HT1080 (cell line): ENCODE results near the gene GP1BB. TPM values are rescaled to one million over a fixed set of nuclear protein-coding genes. Genes with fewer than 3 reads are reported as not detected.

Experiments used
- DNase-seq: peaks from one replicate; pipeline ENCODE4 v3.0.0-alpha.2; 2015; ENCODE audit warnings: low read depth
- total RNA-seq: library from RNA; depleted of rRNA; stranded (reverse); fragments of >200 nt; shearing (Covaris generic); gene quantifications from 2 replicates; pipeline ENCODE4 v1.2.3, GENCODE V29; 2014

GP1BB gene
- total RNA-seq, 1 experiment from 2014 or later, result not detected

DNA sequence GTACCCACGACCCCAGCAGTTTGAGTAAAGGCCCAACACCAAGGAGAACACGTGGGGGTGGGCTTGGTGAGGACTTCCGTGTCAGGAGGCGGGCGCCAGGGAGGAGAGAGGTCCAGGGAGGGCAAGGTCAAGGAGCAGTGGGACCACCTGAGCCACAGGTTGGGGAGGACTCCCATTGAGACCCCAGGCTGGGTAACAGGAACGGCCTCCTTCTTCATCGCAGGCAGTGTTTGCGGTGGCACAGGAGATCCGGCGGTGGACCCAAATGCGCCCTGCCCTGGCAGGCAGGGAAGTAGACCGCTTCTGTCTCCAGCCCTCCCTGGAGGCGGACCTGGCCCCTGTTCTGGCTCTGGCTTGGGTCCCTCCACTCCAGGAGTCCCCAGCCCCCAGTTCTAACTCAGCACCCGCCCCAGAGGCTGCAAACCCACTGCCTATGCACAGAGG, 31.4 kb downstream of the GP1BB start:
- no peak for DNase-seq

DNA sequence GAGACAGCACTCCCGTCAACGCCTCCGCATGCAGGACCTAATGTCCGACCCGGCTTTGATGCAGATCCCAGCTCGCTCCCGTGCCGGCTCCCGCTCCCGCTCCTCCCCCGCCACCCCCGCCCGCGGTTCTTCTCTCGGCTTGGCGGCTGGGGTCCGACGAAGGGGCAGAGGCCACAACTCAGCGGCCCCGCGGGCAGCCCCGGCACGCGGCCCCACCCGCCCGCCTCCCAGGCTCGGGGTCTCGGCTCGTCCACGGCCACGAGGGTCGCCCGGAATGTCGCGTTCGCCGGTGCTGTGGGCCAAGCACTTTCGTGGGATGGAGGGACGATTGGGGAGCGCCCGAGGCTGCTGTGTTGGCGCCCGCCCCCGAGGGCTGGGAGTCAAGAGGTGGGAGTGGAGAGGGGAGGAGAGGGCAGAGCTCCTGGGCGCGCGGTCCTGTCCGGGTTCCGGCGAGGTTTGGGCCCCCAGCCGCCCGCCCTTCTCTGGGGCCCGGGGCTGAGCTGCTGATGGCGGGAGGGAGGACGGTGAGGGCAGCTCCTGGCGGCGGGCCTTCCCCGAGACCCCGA, 31.9 kb downstream of the GP1BB start:
- no peak for DNase-seq

DNA sequence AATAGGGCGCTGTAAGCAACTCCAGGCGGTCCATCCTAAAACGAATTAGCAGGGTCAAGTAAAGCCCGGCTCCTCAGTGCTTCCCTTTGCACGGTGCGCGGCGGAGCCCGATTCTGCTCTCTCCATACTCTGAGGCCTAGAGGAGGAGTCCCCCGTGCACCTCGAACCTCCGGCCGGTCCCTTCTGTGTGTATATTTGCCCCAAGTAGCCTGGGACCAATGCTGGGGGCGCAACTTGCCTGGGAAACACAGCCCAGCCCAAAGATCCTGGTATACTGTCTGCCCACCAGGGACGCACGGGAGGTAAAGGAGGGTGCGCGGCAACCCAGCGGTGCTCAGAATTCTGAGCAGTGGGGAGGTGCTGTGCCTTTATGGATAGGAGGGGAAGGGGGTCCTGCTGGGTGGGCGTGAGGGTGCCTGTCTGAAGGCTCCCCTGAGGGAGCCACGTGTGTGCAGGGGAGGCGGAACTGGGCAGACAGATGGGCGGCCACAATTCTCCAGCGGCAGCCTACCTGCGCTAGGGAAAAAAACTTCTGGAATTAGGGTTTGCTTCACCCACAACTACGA, 32.5 kb downstream of the GP1BB start:
- DNase-seq, result no peak

DNA sequence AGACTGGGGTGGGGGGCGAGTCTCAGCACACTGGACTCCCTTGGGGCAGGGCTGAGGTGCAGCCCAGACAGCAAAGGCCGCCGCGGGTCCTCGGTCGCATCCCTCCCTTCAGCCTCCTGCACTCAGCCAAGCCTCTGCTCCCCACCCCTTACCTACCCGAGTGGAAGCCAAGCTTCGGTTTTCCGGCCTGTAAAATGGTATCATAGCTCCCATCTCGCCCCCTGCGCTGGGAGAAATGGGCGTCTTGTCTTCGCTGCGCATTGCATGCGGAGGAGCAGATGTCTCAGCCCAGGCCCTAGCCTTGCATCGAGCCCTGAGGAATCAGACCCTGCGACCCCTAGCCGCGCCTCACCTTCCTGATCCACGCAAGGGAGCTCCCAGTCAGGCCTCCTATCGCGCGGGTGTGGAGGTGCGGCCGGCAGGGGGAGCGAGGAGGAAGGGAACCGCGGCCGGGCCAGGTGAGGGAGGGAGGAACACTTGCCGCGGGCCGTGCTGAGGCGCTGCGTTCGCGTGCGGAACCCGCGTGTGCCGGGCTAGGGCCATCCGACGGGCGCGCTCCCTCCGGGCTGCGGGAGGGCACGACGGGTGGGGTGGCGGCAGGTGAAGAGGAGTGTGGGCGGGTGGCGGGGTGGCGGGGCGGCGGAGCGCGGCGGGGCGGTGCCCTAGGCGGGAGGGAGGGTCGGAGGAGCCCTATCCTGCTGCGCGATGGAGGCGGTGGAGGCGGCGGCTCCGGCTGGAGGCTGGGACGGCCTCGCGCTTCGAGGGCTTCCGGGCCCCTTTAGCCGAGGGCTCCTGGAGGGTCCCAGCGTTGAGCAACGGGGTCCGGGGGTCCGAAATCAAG, 33.2 kb downstream of the GP1BB start:
- no peak for DNase-seq

DNA sequence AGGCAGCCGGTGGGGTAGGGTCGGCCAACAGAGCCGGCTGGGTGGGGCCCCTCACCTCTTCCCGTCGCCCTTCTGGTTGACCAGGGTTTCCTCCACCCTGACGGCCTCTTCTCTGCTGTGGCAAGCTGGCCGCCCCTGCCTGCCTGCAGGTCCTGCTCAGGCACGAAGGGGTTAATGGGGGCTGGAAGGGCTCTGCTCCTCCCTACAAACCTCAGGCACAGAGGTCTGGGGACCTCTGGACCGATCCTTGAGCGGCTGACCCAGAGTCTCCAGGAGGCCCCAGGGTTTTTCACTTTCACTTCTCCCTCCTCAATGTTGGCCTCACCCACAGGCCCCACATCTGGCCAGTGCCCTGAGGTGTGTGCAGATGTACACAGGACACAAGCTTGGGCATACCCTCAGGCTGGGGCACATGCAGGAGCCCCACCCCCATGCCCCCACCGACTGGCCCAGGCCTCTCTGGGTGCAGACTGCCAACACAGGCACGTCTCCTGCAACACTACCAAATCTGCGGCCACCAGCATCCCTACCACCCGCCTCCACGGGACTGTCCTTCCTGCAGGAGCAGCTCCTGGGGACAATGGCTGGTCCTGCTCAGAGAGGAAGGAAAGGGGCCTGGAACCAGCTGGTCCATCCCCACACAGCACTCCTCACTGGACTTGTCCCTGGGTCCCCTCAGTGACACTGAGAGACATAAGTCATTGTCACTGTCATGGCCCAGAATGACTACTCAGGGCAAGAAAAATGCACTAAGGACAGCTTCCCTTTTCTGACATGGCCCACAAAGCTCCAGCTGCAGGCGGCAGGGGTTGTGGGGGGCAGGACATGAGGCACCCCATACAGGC, 34.0 kb downstream of the GP1BB start:
- no peak for DNase-seq

DNA sequence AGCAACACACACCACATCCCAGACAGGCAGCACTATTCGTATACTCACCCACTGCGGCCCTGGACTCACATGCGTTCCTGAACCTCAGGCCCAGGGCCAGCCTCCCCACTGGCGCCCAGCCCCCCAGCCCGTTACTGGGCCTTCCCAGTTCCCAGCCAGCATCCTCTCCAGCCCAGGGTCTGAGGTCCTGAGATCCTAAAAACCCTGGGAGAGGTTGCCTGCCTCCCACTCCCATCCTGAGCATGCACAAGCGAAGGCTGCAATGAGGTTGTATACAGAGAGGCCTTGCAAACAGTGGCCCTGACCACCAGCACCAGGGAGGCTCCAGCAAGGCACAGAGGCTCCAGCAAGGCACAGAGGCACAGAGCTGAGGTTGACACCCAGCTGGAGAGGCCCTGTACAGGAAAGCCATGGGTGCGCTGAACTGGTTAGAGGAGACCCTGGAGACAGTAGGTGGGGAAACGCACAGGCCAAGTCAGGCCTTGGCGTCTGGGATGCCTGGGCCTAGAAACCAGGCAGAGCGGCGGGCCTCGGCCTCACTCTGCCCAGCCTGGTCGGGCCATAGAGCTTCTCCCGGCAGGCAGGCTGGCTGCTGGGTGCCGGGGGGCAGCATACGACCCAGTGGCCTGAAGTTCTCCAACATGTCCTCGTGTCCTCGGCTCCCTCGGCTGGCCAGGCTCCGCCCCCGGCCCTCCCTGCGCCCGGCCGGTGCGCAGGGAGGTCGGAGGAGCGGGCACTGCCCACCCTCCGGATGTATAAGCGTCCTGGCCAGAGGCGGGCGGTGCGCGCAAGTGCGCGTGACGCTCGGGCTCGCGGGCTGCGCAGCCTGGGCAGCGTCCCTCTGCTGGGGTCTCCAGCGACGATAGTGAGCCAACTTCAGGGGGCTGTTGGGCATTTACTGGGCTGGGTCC, 34.9 kb downstream of the GP1BB start:
- no peak for DNase-seq

DNA sequence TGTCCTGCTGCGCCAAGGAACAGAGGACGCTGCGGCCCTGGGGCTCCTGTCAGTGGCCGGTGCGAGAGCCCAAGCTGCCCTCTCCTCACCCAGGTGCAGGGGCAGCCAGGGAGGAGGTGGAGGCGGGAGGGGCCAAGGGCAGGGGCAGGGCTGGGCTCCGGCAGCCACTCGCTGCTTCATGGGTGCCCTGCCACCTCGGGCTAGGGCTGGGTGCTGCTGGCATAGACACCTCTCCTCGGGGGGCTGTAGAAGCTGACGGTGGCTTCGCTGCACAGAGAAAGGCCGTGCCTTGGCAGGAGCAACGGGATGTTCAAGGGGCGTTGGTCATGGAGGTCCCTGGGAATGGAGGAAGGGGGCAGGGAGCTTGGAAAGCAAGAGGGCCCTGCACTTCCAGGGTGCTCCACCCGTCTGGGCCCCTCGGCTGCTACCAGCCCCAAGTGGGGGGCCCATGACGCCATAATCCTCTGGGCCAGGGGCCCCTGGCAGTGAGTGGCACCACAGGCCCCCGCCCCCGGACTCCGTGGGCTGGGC, 35.6 kb downstream of the GP1BB start:
- DNase-seq, result no peak

DNA sequence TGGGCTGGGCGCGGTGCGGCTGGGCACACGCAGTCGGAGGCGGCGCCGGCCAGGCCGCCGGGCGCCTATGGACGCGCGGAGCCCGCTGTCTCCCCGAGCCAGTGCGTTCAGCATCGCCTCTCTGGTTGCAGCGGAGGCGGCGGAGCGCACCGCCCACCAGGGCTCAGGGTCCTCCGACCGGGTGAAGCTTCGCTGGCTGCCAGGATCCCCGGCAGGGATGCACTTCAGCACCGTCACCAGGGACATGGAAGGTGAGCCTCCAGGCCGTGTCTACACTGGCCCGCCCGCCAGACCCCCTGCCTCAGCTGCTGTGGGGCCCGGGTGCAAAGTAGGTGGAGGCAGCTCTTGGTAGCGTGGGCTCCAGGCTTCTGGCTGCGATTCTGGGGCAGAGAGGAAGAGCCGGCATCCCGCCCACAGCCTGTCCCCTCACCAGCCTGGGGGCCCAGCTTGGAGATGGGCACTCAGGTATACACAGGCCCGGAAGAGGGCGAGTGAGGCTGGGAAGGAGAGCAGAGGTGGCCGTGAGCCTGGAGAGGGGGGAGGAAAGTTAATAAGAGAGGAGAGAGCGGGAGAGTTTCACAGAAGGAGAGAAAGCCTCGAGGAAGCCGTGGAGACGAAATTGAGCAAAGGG, 36.2 kb downstream of the GP1BB start:
- DNase-seq, result no peak

DNA sequence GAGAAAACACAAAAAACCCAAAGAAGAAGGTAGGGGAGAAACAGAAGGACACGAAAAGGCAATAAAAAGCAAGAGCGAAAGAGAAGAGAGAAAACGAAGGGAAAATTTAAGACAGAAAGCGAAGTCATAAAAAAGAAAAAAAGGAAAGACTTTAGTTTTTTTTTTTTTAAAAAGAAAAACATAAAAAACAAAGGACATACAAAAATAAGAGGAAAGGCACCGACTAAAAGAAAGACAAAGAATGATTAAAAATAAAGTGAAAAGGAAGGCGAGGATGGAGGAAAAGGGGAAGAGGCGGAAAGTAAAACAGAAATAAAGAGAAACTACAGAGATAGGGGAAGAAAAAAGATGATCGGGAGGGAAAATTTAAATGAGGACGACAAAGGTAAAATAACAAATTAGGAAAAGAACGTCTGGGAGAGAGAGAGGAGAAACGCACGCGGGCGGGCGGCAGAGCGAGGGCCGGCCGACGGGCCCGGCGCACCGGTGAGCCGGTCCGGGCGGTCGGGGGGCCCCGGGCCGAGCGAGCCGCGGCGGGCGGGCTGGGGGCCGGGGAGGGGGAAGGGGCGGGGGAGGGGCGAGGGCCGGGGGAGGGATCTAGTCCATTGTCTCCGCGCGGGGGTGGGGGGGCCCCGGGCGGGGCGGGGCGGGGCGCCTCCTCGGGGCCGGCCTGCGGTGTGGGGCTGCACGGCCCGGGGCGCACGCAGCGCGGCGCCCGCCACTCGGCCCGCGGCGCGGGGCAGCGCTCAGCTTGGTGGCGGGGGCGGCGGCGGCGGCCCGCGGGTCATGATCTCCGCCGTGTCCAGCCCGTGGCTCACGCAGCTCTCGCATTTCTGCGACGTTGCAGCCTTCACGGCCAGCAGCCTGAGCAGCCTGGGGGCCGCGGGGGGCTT, 37.0 kb downstream of the GP1BB start, which contains the start of gene TBX1:
TBX1 (plus strand) TSS at position 721 of the 893 bp plus-strand sequence; CDS start at position 787, 66 bp downstream.
- no peak for DNase-seq

DNA sequence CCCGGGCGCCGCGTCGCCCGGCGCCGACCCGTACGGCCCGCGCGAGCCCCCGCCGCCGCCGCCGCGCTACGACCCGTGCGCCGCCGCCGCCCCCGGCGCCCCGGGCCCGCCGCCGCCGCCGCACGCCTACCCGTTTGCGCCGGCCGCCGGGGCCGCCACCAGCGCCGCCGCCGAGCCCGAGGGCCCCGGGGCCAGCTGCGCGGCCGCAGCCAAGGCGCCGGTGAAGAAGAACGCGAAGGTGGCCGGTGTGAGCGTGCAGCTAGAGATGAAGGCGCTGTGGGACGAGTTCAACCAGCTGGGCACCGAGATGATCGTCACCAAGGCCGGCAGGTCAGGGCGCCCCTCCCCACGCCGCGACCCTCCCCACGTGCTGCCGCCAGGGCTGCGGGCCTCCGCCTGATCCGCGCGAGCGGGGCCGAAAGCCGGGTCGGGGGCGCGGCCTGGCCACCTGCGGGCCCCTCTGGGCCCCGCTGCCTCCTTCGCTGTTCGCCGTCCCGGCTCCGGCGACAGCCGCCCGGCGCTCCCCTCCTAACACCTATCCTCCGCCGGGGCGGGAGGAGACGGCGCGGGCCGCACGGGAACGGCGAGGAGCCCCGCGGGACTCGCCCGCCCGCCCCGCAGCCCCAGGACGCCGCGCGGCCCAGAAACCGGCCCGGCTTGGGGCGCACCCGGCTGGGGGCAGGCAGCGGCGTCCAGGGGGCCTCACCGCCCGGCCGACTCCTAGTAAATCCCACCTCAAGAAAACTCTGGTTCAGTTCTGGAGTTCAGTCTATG, 37.8 kb downstream of the GP1BB start:
- DNase-seq, result no peak

DNA sequence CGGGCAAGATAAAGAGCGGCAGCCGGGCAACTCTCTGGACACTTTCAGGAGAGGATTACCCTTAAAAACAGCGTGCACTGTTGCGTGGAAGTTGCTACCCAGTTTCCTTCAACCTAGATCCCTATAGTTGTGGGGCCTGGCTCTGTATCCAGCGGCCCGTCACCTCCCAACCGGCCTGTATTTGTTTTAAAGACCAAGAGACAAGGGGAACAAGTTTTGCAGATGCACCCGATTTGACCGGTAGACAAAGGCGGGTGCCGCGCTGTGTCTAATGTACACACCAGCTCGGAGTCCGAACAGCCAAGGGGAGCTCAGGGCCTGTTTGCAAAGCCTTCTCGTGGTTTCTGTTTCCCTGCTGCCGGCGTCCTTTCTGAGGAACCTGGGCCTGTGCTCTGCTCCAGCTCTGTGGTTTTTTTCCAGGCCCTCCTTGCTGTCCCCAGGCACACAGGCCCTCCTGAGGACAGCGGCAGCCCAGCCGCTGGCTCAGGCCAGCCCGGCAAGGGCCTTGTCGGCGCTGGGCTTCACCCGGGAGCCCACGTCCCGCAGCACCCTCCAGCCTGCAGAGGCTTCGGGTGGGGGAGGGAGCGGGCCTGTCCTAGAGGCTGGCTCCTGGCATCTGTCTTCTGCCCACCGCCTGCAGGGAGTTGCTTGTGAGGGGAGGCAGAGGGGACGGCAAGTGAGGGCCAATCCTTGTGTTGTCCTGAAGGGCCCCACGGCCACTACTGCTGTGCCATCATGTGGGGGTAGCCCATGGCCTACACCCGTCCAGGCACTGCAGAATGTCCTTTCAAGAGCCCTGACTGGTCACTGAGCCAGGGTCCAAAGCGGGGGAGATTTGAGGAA, 38.6 kb downstream of the GP1BB start:
- DNase-seq, result no peak

DNA sequence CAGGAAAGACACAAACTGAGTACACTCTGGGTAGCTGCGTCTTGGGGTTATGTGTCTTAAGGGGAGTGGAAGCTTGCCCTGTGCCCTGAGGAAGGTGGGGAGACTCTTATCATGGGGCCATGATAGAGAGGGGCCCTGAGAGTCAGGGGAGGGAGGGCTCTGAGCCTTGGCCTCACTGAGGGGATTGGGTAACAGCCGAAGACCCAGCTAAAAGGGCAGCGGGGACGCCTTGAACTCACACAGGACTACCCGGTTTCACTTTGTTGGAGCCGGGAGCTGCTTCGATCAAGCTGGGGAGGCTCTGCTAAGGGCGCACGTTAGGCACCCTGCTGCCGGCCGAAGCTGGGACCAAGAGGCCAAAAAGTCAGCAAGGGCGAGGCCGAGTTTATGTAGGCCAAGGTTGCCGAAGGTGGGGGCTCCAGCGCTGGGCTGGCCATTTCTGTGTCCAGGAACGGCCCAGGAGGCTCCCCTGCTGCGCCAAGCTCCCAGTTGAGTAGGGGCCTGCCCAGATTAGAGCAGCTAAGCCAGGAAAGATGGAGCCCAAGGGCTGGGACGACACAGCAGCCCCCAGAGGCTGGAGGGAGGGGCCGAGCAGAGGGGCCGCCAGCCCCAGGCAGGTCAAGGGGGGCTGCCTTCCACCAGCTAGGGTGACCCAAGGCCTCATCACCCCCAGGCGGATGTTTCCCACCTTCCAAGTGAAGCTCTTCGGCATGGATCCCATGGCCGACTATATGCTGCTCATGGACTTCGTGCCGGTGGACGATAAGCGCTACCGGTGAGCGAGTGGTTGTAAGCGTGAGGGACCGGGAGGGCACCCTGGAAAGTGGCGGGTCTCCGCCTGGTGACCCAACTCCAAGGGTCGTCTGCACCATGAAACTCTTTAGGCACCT, 39.5 kb downstream of the GP1BB start:
- no peak for DNase-seq

DNA sequence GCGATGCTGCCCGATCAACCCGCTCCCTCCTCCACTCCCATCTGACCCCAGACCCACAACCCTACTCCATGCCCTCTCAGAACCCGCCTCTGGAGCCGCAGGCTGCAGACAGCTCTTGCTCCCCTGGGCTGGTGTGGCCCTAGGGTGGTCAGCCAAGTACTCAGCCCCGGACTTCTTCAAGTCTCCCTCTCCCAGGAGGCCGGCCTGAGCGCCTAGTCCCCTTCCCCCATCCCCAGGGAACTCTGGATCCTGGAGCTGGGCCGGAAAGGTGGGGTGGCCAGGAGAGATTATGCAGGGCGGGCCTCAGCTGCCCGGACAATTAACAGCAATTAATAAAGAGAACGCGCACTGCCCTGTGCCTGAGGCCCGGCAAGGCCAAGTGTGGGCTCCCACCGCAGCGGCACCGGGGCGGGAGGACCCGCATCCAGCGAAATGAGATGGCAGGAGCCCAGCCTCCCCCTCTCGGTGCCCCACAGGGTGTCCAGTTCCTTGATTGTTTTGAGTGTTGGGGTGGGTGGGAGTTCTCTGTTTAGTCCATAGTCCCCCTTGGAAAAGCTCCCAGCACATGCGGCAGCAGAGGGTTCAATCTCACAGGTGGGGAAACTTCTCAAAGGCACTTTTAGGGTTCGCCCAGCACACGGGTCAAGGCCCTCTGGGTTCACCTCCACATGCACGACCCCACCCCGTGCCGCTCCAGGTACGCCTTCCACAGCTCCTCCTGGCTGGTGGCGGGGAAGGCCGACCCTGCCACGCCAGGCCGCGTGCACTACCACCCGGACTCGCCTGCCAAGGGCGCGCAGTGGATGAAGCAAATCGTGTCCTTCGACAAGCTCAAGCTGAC, 40.3 kb downstream of the GP1BB start:
- DNase-seq, result no peak

DNA sequence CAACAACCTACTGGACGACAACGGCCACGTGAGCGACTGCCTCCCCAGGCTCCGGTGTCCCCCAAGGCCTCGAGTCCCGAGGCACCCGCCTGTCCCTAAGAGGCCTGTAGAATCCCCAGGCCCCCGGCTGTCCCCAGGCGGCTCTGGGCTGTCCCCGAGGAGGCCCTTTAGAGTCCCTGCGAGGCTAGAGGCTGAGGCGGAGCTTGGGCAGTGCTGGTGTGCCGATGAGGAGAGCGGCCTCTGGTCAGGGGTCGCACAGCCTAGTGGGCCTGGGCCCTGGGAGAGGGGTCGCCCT, 40.9 kb downstream of the GP1BB start:
- DNase-seq, result no peak
